ENCODE measurements around the gene LENG1. TPM values are rescaled to one million over a fixed set of nuclear protein-coding genes. Genes with fewer than 3 reads are reported as not detected.

Gene LENG1
- total RNA-seq, 1 donor from 2014 or later = 4.4 TPM

GRCh38 chr19:54142166-54142780, 17.2 kb downstream of the LENG1 start:
- no peak for DNase-seq (ENCODE audit: low read depth in 2 of 2)

- no peak for DNase-seq (ENCODE audit: low read depth in 2 of 2)
These were observed 18.2 kb downstream of the LENG1 start for GRCh38 chr19:54141356-54141755.

DNA sequence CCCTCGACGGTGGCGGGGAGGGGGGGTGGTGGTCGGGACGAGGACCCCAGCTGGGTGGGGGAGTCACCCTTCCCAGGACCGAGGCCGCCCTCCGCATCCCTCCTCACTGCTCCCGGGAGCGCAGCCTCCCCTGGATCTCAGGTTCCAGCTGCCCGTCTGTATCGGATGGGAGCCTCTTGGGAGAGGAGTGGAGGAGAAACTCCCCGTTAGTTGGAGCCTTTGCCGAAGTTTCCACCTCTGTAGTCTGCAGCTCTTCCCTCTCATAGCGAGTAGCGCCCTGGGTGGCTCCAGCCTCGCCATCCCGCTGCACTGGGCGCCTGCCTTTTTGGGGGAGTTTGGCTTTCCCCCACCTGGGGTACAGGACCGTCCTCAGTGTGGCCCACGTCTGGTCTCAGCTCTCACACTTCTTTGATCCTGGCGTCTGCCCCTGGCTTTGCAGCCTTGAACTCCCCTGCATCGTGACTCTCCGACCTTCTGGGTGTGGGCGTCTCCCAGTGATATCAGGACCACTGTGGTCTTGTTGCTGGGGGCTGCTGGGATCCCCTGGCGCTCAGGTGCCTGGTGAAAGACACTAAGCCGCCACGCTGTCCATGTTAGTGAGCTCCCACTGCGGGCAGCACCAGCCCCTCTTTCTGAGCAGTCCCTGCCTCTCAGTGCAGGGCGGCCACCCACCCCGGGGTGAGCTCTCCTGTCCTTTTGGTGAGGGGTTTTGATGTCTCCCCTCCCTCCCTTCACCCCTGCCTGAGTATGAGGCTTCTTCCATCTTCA, 20.8 kb downstream of the LENG1 start:
- DNase-seq (ENCODE audit: low read depth in 2 of 2) = no peak

DNA sequence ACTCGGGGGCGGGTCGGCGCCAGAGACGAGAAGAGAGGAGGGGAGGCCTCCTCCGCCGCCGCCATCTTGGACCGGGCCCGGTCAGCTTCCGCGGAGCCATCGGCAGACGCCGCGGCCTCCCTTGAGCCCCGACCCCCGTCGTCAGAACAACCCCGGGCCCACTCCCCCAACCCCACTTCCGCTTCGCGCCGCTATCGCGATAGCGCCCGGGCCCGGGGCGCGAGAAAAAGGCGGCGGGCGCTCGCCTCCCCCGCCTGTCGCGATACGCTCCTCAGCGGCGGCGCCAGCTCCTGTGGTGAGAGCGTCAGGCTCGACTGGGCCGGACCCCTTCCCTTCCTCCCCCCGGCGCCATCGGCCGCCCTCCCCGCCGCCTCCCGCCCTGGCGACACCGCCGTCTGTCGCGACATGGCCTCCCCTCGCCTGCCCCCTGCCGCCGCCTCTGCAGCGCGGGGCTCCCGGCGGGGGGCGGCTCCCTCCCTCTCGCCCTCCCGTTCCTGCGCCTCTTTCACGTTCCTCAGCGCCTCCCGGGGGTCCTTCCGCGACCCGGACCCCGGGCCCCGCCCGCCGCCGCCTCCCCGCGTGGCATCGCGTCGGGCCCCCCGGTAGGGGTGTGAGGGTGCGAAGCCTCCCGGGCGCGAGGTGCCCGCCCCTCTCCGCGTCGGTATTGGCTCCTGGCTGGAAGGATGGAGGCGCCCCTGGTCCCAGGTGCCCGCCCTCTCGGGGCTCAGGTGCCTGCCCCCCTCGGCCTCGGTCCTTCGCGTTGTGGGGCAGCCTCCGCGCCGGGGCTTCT, 21.6 kb downstream of the LENG1 start, which contains the start of gene CNOT3:
Gene CNOT3, plus strand, starts transcription at position 64 of the 790 bp plus-strand sequence. CDS start 5,217 bp downstream, outside the sequence.
- DNase-seq (ENCODE audit: low read depth in 2 of 2) = peak in 1 of 2 donors; percentile 18

GRCh38 chr19:54136864-54137698, 22.4 kb downstream of the LENG1 start:
- DNase-seq (ENCODE audit: low read depth in 2 of 2) = peak; percentile 100

DNA sequence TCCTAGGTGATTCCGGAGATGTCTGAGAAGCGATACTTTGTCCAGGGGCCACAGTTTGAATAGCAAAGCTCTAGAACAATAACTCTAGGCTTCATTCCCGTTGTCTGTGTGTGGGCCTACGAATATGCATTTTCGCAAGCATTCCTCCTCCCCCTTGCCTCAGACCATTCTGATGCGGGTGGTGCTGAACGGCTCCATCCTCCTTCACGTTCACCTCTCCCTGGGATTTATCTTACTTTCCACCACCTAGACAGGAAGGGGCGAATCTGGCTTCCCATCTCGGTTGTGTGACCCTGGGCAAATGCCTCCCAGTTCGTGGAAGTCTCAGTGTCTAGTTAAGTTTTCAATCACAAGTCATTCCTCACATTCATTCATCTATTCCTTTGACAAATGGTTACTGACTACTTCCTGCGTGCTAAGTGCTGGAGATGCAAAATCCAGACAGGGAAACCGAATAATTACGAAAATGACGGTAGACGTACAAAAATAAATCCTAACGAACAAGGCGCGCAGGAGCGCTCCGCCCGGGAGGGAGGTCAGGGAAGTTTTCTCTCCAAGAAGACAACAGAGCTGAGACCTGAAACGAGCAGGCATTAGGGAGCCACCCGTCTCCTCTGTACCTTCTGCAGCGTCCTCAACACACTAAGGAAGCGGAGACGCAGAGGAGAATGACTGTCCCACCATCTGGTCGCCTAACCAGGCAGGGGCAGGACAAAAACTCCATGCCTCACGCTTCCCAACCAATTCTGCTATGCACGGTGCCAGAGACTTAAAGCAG, 23.2 kb downstream of the LENG1 start:
- no peak for DNase-seq (ENCODE audit: low read depth in 2 of 2)

- DNase-seq (ENCODE audit: low read depth in 2 of 2) = no peak
These were observed 25.4 kb downstream of the LENG1 start for GRCh38 chr19:54133957-54134590.

DNA sequence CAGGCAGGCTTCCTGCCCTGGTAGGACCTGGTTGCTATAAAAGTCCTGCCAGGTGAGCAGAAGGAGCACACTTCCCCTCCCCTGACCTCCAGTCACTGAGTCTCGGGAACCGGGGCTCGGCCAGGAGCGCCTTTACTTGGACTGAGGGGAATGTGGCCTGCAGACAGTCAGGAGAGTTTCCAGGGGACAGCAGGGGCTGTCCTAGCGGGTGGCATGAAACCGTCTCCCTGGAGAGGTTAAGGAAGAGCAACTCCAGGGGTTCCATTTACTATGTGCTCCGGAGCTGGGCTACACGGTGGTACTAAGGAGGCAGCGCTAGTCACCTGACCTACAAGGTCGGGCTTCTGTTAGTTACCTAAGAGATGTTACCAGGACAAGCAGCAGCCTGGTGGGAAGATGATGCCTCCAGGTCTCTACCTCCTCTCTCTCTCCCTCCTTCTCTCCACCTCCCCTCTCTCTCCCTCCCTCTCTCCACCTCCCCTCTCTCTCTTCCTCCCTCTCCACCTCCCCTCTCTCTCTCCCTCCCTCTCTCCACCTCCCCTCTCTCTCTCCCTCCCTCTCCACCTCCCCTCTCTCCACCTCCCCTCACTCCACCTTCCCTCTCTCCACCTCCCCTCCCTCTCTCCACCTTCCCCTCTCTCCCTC, 26.1 kb downstream of the LENG1 start:
- peak; percentile 11 to 31 for DNase-seq (ENCODE audit: low read depth in 2 of 2)

- DNase-seq (ENCODE audit: low read depth in 2 of 2) = no peak
These were observed 29.9 kb downstream of the LENG1 start for GRCh38 chr19:54129617-54129996.

DNA sequence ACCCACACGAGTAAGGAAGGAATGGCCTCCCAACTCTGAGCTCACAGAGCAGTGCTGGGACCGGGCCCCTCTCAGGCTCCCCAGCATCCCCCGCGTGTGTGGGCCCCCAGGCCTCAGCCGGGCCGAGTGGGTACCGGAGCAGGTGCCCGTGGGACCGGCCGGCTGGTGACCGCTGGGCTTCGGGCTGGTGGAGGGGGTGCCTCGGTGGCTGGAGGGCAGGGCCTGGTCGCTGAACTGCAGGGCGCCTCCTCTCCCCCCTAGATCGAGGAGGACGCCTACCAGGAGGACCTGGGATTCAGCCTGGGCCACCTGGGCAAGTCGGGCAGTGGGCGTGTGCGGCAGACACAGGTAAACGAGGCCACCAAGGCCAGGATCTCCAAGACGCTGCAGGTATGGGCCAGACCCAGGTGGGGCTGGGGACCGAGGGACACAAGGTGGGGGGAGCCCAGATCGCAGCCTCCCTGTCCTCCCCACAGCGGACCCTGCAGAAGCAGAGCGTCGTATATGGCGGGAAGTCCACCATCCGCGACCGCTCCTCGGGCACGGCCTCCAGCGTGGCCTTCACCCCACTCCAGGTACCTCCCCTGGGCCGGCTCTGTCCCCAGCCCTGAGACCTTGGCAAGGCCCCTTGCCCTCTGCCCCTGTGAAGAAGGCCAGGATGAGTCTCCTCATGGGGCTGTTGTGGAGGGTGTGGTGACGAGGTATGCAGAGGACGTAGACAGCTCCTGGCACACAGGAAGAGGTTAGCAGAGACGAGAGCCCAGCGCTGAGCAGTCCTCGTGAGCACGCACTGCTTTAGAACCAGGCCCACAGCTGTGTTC, 30.5 kb downstream of the LENG1 start:
- DNase-seq (ENCODE audit: low read depth in 2 of 2) = no peak

DNA sequence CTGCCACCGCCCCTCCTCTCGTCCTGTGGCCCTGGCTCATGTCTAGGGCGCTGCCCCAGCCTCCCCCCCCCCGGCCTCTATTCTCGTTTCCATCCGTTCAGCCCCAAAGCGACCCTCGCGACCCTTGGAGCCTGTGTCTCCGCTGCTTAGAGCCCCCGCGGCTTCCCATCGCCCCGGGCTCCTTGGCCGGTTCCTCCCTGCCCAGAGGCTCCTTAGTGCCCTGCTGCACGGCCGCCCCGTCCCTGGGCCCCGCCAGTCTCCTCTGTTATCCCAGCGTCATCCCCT, 31.1 kb downstream of the LENG1 start:
- DNase-seq (ENCODE audit: low read depth in 2 of 2) = no peak

DNA sequence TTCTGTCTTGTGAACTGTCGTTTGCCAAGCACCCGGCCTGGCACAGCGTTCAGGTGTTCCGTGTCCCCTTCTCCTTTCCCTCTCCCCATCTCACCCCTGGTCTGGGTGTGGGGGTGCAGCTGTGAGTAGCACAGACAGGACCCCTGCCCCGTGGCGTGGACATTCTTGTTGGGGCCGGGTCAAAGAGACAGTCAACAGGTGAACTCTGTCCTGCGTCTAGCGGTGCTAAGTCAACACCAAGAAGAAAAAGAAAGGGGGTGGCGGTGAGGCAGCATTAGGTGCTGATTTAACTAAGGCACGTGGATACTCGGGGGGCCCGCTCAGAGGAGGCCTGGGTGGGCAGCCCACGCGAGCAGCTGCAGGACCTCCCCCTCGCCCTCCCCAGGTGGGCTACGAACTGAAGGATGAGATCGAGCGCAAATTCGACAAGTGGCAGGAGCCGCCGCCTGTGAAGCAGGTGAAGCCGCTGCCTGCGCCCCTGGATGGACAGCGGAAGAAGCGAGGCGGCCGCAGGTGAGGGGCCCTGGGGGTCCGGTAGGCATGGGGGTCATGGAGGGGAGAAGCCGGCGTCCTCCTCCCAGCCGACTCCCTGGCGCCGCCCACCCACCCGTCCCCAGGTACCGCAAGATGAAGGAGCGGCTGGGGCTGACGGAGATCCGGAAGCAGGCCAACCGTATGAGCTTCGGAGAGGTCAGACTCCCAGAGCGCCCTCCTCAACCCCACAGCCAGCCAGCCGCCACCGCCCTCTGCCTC, 31.7 kb downstream of the LENG1 start:
- no peak for DNase-seq (ENCODE audit: low read depth in 2 of 2)

GRCh38 chr19:54125713-54126112, 33.8 kb downstream of the LENG1 start:
- DNase-seq (ENCODE audit: low read depth in 2 of 2) = no peak

GRCh38 chr19:54124393-54124792, 35.1 kb downstream of the LENG1 start:
- DNase-seq (ENCODE audit: low read depth in 2 of 2) = no peak

- DNase-seq (ENCODE audit: low read depth in 2 of 2) = no peak
These were observed 35.8 kb downstream of the LENG1 start for GRCh38 chr19:54123682-54124081.

DNA sequence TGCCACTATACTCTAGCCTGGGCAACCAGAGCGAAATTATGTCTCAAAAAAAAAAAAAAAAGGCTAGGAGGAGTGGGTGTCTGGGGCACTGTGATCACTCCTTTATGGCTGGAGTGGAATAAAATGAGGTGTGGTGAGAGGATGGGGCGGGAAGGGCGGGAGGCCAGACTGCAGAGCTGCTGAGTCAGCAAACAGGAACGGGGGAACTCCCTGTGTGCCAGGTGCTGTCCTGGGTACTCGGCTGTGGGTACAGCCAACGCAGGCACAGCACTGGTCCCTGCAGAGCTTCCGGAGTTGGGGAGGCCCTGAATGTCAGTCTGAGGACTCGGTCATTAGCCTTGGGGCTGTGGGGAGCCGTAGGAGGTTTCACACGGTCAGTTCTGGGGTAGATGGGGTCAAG, 38.3 kb downstream of the LENG1 start:
- DNase-seq (ENCODE audit: low read depth in 2 of 2) = no peak

DNA sequence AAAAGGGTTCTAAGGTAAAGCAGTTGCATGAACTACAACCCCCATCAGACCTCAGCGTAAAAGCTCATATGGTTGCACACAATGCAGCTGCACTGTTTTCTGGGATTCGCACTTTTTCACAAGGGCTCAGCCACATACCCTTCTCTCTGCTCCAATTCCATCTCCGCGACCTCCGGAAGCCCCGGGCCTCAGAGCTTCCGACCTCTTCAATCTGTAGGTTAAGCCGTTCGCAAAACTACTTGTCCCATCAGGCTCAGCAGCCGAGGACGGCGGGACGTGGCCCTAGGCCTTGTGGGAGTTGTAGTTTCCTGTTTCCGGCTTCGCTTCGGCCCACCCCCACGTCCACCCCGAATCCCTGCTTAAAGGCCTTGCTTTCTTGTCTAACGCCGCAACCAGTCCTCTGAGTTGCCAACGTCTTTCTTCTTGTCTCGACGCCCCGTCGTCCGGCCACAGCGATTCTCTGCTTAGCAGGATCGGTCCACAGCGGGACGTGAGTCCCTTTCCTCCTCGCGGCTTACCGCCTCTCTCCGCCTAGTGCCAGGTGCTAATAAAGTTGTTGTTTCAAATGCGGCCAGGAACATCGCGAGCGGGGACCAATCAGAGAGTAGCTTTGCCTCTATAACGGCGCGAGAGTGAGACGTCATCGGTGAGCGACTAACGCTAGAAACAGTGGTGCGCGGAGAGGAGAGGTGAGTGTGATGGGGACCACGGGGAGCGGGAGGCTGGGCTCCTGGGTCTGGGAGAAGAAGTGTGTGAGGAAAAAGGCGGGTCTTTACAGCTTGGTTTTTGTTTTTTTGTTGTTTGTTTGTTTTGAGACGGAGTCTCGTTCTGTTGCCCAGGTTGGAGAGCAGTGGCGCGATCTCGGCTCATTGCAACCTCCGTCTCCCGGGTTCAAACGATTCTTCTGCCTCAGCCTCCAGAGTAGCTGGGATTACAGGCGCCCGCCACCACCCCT, 44.1 kb downstream of the LENG1 start, which contains the start of the genes PRPF31 and TFPT:
Gene PRPF31, plus strand, starts transcription at position 646 of the 955 bp plus-strand sequence. CDS start 2,525 bp downstream, outside the sequence.
Gene TFPT, minus strand, starts transcription at position 549 of the 955 bp plus-strand sequence. Its CDS starts 388 bp downstream, at position 161.
- peak; percentile 98 to 99 for DNase-seq (ENCODE audit: low read depth in 2 of 2)

Measured in dermis microvascular lymphatic vessel endothelial cell (primary cell).